Type B pancreatic cell (in vitro differentiated cells): ENCODE data around the gene DTX2. TPM values are rescaled to one million over a fixed set of nuclear protein-coding genes. Genes with fewer than 3 reads are reported as not detected.
"Not testable (repeated sequence)": the region's sequence is repeated elsewhere in the genome, so short reads cannot be mapped to it uniquely, and the experiment has no call there.

ENCODE experiments used
- DNase-seq: peaks from one replicate; pipeline ENCODE4 v3.0.0; 2021; ENCODE audit warnings: mixed read lengths; ENCODE audit not compliant: unreplicated experiment; ENCODE audit errors: extremely low spot score
- H3K27ac Mint-ChIP-seq: 2 replicates; pipeline ENCODE4 v1.8.0; 2021; ENCODE audit warnings: mild to moderate bottlenecking, mixed read lengths
- H3K27me3 Mint-ChIP-seq: 2 replicates; pipeline ENCODE4 v1.8.0; 2021; ENCODE audit warnings: mixed read lengths
- H3K36me3 Mint-ChIP-seq: 2 replicates; pipeline ENCODE4 v1.8.0; 2021; ENCODE audit warnings: mixed read lengths
- H3K4me1 Mint-ChIP-seq: one replicate; pipeline ENCODE4 v1.8.0; 2021; ENCODE audit warnings: mixed read lengths; ENCODE audit not compliant: unreplicated experiment
- H3K4me3 Mint-ChIP-seq: 2 replicates; pipeline ENCODE4 v1.8.0; 2021; ENCODE audit warnings: mild to moderate bottlenecking, mixed read lengths
- H3K9me3 Mint-ChIP-seq: 2 replicates; pipeline ENCODE4 v1.8.0; 2021; ENCODE audit warnings: mixed read lengths
- total RNA-seq: library from RNA; stranded (reverse); gene quantifications from 2 replicates; pipeline ENCODE4 v1.2.1, GENCODE V29; 2021; ENCODE audit warnings: low replicate concordance

DTX2 gene
- total RNA-seq, 1 donor from 2014 or later: 30.6 TPM

DNA sequence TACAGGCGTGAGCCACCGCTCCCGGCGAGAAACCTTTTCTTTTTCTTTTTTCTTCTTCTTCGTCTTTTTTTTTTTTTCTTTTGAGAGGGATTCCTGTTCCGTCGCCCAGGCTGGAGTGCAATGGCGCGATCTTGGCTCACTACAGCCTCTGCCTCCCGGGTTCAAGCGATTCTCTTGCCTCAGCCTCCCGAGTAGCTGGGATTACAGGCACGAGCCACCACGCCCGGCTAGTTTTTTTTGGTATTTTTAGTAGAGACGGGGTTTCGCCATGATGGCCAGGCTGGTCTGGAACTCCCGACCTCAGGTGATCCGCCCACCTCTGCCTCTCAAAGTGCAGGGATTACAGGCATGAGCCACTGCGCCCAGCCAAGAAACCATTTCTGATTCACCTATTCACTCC lies 742 bp upstream of the DTX2 start:
- not testable (repeated sequence) for H3K4me1 Mint-ChIP-seq, H3K27me3 Mint-ChIP-seq, H3K27ac Mint-ChIP-seq, DNase-seq, H3K36me3 Mint-ChIP-seq, H3K4me3 Mint-ChIP-seq, H3K9me3 Mint-ChIP-seq

DNA sequence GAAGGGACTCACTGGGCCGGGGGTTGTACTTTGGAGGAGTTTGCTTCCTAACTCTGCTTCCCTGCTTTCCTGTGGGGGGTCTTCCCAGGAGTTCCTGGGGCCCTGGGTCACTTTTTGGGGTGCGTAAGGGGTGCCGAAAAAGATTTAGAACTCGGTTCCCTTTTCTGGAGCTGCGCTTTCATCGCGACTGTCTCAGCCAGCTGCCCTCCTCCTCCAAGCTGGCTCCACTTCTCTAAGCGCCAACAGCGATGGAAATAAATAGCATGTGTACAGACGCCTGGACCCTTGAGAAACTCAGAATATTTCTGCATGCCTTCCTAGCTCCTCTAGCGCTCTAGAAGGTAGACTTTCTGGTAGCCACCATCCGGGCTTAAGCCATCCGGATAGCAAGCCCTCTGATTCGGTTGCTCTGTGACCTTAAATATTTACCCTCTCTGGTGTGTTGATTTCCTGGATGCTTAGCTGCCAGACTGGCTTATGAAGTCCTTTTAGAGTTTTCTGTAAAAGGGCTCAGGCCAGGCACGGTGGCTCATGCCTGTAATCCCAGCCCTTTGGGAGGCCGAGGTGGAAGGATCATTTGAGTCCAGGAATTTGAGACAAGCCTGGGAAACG lies 868 bp downstream of the DTX2 start:
- H3K27ac Mint-ChIP-seq, H3K4me3 Mint-ChIP-seq, H3K27me3 Mint-ChIP-seq, H3K36me3 Mint-ChIP-seq, H3K4me1 Mint-ChIP-seq, DNase-seq, H3K9me3 Mint-ChIP-seq: not testable (repeated sequence)

DNA sequence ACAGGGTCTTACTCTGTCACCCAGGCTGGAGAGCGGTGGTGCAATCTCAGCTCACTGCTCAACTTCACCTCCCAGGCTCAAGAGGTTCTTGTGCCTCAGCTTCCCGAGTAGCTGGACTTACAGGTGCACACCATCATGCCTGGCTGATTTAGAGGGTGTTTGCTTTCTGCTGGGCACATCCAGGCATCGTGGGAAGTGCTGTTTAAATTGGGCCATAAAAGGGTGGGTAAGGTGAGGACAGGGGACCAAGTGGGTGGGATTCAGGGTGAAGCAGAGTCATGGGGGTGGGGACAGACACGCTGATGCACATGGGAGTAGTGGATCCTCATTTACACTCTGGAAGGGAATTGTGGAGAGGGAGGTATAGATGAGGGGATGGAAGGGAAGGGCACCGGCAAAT lies 3.5 kb downstream of the DTX2 start:
- H3K4me1 Mint-ChIP-seq, H3K36me3 Mint-ChIP-seq, H3K27ac Mint-ChIP-seq, H3K9me3 Mint-ChIP-seq, H3K27me3 Mint-ChIP-seq, H3K4me3 Mint-ChIP-seq, DNase-seq: not testable (repeated sequence)

DNA sequence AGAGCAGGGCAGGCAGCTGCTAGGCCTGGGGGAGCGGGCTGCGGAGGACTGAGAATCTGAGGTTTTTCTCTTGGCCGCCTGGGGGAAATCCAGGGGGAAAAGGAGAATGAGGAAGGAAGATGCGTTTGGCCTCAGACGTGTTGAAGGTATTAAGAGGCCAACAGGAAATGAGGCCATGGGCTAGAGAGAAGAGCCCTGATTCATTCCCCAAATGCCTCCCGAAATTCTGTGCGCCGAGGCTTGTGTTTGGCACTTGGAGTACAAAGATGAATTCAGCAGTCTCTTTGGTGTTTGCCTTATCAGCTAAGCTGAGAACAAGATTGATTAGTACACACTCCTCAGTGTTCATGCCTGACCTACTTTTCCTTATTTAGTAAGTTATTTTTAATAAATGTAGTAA lies 4.4 kb downstream of the DTX2 start:
- not testable (repeated sequence) for H3K27me3 Mint-ChIP-seq, H3K4me3 Mint-ChIP-seq, H3K4me1 Mint-ChIP-seq, H3K9me3 Mint-ChIP-seq, DNase-seq, H3K27ac Mint-ChIP-seq, H3K36me3 Mint-ChIP-seq

DNA sequence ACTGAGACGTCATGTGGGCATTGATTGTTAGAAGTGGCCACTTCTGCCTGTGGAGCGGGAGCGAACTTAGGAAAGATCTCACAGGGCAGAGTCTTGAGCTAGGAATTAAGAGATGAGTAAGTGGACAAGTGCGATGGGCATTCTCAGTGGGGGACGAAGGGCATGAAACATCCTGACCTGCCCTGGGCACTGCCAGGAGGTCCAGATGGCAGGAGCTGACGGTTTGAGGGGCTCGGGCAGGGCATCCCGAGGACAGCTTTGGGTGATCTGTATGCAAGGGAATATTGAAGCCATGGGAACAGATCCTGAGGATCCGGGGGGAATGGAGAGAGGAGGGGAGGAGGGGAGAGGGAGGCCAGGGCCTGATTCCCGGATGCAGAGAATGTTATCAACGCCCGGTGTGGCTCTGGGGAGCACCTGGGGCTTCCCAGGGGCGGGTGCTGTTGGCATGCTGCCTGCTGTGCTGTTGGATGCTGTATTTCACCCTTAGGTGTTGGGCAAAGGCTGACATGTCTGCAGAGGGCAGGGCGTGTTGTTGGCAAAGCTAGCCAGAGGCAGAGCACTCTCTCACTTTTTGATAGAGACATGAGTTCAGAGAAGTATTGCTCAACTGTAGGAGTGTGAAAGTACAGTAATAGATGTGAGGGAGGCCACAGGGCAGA lies 6.4 kb downstream of the DTX2 start:
- H3K27ac Mint-ChIP-seq, H3K4me1 Mint-ChIP-seq, H3K27me3 Mint-ChIP-seq, DNase-seq, H3K4me3 Mint-ChIP-seq, H3K9me3 Mint-ChIP-seq, H3K36me3 Mint-ChIP-seq: not testable (repeated sequence)

GRCh38 chr7:76471556-76472221 lies 10.2 kb downstream of the DTX2 start:
- not testable (repeated sequence) for H3K36me3 Mint-ChIP-seq, DNase-seq, H3K27ac Mint-ChIP-seq, H3K4me1 Mint-ChIP-seq, H3K27me3 Mint-ChIP-seq, H3K4me3 Mint-ChIP-seq, H3K9me3 Mint-ChIP-seq

- H3K9me3 Mint-ChIP-seq, H3K36me3 Mint-ChIP-seq, H3K4me3 Mint-ChIP-seq, DNase-seq, H3K27me3 Mint-ChIP-seq, H3K27ac Mint-ChIP-seq, H3K4me1 Mint-ChIP-seq: not testable (repeated sequence)
Observed at GRCh38 chr7:76473097-76473496, 11.6 kb downstream of the DTX2 start.

- H3K27me3 Mint-ChIP-seq, H3K27ac Mint-ChIP-seq, H3K4me1 Mint-ChIP-seq, H3K9me3 Mint-ChIP-seq, DNase-seq, H3K36me3 Mint-ChIP-seq, H3K4me3 Mint-ChIP-seq: not testable (repeated sequence)
Observed at GRCh38 chr7:76476280-76476679, 14.8 kb downstream of the DTX2 start.

DNA sequence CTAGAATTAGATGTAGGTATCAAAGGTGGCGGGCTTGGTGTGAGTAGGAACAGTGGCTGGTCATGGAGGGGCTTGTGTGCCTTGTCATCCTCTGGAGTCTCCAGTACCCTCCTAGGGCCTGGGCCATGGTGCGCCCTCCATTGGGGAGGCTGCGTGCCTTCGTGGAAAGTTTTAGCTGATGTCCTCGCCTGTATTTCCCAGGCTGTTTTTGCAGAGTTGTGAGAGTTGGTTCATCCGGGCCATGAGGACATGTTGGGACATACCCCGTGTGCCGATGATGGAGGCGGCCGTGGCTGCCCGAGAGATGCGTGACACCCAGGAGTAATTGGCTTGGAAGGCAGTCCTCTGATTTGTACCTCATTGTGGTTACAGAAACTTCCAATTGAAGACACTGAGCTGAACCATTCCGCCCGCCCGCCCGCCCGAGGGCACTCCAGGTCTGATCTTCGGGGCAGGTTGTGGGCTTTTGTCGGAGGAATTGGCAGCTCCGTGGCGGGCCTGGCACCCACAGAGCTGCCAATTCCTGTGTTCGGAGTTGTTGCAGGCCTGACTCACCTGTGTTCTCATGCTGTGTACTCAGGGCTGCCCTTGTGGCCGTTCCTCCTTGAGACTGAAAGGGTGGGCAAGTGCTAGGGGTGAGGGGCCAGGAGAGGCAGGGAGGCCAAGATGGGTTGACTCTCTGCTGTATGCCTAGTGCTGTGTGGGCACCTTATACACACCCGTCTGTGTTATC lies 15.4 kb downstream of the DTX2 start:
- not testable (repeated sequence) for H3K27me3 Mint-ChIP-seq, H3K4me1 Mint-ChIP-seq, H3K4me3 Mint-ChIP-seq, H3K36me3 Mint-ChIP-seq, H3K9me3 Mint-ChIP-seq, H3K27ac Mint-ChIP-seq, DNase-seq

DNA sequence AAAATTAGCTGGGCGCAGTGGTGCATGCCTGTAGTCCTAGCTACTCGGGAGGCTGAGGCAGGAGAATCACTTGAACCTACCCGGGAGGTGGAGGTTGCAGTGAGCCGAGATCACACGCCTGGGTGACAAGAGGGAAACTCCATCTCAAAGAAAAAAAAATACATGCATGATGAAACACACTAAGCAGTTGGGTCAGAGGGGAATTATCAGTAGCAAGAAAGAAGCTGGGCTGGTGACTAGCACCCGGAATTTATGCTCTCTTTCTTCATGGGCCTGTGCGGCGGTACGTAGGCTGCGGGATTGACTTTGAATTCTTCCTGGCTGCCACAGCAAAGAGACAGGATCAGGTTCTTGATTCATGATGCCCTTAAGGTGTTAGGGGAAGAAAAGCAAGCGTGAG lies 18.1 kb downstream of the DTX2 start:
- DNase-seq, H3K4me1 Mint-ChIP-seq, H3K9me3 Mint-ChIP-seq, H3K27ac Mint-ChIP-seq, H3K36me3 Mint-ChIP-seq, H3K4me3 Mint-ChIP-seq, H3K27me3 Mint-ChIP-seq: not testable (repeated sequence)

GRCh38 chr7:76480403-76481253 lies 19.1 kb downstream of the DTX2 start:
- not testable (repeated sequence) for H3K4me3 Mint-ChIP-seq, DNase-seq, H3K27me3 Mint-ChIP-seq, H3K4me1 Mint-ChIP-seq, H3K9me3 Mint-ChIP-seq, H3K36me3 Mint-ChIP-seq, H3K27ac Mint-ChIP-seq

GRCh38 chr7:76482660-76483059 lies 21.2 kb downstream of the DTX2 start:
- DNase-seq, H3K4me3 Mint-ChIP-seq, H3K9me3 Mint-ChIP-seq, H3K27me3 Mint-ChIP-seq, H3K27ac Mint-ChIP-seq, H3K36me3 Mint-ChIP-seq, H3K4me1 Mint-ChIP-seq: not testable (repeated sequence)

DNA sequence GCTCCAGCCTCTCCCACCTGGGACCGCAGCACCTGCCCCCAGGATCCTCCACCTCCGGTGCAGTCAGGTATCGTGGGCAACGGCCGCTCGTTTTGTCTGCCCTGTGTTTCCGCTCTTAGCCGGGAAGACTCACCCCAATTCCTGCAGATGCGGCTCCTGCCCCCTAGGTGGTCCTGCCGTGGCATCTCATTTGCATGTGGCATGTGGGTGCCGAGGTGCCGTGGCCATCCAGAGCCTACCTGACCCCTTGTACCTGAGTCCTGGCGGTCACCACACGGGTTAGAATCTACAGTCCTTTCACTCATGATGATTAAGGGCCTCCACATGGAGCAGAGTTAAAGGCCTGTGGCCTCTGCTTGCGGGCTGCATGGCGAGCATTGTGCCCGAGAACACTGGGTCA lies 21.6 kb downstream of the DTX2 start:
- not testable (repeated sequence) for H3K4me1 Mint-ChIP-seq, H3K27ac Mint-ChIP-seq, H3K27me3 Mint-ChIP-seq, H3K36me3 Mint-ChIP-seq, DNase-seq, H3K9me3 Mint-ChIP-seq, H3K4me3 Mint-ChIP-seq
